ENCODE results near the gene WASF1.
"Not testable (repeated sequence)": the region's sequence is repeated elsewhere in the genome, so short reads cannot be mapped to it uniquely, and the experiment has no call there.

The WASF1 gene

DNA sequence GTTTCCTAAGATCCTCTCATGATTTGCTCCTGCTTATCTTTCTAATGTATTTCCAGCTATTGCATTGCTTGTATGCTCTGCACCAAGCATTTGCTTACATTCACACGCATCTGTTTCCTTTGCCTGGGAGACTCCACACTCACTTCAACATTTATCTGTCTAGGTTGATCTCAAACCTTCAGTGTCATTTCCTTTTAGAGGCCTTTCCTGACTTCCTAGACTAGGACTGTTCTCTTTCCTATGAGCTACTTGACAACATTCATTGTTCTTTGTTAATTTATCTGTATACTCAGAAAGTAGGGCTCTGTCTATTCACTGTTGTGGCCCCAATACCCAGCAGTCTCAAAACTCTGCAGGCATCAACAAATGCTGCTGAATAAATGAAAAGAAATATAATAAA, 84.4 kb downstream of the WASF1 start:
- DNase-seq (ENCODE audit: low read depth in 4 of 4, low spot score in 1 of 4), result no peak

DNA sequence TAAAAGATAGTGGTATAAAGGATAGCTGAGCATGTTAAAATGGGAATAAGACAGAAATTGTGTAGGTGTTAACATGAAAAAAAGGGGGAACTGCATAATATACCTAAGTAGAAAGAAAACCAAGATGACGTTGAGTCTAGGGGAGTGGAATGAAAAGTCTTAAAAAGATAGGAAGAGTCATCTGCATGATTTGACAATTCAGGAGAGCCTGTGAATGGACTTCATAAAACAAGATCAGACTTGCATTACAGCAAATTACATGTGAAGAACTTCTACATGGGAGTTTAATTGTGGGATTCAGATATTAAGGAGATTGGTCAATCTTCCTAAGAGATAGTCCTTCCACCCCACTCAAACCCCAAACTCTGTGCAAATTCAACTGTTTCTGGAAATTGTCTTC, 85.5 kb downstream of the WASF1 start:
- no peak for DNase-seq (ENCODE audit: low read depth in 4 of 4, low spot score in 1 of 4)

DNA sequence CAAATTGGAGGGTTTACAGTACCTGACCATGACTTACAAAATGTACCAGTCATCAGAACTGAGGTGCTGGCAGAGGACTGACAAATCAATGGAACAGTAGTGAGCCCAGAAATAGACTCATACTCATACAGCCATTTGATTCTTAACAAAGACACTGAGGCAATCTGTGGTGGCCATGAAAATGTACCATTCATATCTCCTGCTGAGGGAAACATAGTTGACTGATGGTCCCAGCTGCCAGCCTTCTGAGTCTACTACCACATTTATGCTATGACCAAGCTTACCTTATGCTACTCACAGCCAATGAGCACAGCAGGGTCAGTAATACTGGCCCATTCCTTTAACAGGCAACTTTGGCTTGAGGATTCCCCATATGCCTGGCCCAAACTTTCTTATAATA, 88.6 kb downstream of the WASF1 start:
- DNase-seq (ENCODE audit: low read depth in 4 of 4, low spot score in 1 of 4), result no peak

DNA sequence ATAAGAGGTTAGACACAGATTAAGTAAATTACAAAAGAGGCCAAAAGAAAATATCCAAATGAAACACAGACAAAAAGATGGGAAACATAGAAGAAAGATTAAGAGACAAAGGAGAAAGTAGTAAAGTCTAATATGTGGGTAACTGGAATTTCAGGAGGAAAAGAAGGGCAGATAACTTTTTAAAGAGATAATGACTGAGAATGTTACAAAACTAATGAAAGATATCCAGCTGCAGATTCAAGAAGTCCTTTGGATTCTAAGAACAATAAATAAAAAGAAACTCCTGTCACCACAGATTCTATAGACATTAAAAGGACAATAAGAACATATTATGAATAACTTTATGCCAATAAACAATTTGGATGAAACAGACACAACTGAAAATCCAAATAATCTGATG, 90.1 kb downstream of the WASF1 start:
- no peak for DNase-seq (ENCODE audit: low read depth in 4 of 4, low spot score in 1 of 4)

DNA sequence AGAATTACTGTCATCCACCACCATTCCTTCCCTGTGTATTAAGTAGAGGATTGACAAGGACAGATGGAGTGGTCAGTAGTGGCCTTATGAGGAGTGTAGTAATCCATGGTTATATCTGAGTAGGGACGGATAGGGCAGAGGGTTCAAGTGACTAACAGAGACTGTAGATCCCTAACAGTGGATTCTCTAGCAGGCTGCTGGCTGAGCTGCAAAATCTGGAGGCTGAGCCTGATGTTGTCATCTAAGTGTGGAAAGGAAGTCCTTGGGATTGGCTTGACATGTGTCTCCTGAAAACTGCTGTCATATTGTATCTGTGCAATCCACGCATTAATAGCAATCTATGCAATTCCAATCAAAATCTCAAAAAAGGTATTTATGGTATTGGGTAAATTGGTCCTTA, 94.2 kb downstream of the WASF1 start:
- DNase-seq (ENCODE audit: low read depth in 4 of 4, low spot score in 1 of 4), result no peak

DNA sequence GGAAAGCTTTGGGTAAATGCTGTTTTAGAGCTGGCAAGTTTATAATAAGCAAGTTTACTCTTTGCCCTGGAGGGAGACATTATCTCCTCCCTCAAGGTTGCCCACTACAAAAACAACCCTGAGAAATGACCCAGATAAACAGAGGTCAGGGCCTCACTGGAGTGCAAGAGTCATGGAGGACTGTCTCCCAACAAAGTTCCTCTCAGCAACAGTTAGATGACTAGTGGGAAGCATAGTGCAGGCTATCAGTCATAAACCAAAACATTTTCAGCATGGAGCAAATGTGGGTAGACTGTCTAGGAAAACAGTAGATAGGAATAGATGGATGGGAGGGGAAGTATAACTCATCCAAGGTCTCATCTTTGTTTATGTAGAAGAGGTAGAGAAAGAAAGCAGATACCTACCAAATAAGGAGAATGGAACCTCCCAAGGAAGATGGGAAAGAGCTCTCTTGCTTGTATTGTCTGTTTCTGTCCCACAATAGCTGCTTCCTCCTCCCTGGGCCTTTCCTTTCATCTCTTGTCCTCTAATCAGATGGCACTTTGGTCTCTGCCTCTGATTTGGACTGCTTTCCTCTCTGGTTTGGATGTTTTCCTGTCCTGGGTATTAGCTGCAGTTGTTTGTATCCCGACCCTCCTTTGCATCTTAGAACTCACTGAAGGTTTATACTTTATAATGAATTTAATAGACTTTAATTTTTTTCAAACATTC, 95.4 kb downstream of the WASF1 start:
- DNase-seq (ENCODE audit: low read depth in 4 of 4, low spot score in 1 of 4), result no peak

DNA sequence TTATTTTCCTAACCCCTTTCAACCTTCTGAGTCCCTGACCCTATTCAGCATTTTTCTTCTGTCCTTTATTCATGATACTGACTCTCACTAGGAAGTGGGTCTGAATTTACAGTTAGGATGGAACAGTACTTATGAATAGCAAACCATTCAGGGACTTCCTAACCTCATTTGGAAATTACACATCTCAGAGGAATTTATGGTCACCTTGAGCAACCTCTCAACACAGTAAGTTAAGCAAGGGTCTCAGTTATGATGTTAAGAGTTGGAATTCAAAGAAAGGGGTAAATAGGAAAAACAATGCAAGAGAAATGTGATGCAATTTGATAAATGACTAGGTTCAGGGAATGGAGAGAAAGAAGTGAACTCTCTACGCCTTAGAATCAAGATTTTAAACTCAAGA, 104.1 kb downstream of the WASF1 start:
- no peak for DNase-seq (ENCODE audit: low read depth in 4 of 4, low spot score in 1 of 4)

DNA sequence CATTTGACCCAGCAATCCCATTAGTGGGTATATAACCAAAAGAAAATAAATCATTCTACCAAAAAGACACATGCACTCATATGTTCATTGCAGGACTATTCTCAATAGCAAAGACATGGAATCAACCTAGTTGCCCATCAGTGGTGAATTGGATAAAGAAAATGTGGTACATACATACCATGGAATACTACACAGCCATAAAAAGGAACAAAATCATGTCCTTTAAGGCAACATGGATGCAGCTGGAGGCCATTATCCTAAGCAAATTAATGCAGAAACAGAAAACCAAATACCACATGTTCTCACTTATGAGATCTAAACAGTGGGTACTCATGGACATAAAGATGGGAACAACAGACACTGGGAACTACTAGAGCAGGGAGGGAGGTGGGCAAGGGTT, 106.0 kb downstream of the WASF1 start:
- DNase-seq (ENCODE audit: low read depth in 4 of 4, low spot score in 1 of 4), result not testable (repeated sequence)

DNA sequence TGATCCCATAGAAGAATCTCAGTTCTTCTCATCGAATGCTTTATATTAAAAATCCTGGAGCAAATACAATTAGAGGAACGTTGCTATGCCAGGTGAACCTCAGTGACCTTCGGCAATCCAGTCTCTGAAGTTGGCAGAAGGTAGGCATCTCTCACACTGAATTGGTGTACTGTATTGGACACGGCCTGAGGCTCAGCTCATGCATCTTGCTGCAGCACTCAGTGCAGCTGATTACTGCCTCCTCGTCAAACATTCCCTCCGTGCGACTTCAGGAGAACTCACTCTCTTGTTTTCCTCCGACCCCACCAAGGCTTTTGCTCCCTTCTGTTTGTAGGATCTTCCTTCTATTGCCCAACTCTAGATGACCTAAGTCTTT, 110.9 kb downstream of the WASF1 start:
- no peak for DNase-seq (ENCODE audit: low read depth in 4 of 4, low spot score in 1 of 4)

DNA sequence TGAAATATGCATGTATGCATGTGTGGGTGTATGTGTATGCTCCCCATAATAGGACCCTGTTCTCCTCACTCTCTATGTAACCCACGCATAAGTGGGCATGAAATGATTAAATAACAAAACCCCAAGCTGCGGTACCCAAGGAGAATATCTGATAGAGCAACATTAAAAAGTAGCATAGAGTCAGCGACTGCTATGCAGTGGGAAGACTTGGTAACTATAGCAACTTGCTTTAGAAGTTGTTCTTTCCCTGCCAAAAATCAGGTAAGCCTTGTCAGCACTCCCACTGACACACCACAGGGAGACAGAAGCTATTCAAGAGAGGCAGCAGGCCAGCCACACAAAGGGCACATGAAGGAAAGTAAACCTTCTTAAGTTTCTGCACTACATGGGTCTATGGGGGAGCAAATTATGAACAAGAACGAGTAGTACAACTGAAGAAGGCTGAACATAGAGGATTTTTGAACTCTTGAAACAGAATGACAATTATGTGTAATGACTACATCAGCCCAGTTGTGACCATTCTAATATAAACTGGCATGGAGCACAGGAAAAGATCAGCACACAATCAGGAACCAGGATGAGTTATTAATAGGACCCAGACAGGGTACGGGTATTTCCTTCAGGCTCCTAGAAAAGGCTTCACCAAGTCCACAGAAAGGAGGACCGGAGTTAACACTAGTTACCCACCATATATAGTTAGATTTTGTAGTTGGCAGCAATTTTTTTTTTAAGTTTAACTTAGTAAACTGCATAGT, 111.5 kb downstream of the WASF1 start:
- no peak for DNase-seq (ENCODE audit: low read depth in 4 of 4, low spot score in 1 of 4)

DNA sequence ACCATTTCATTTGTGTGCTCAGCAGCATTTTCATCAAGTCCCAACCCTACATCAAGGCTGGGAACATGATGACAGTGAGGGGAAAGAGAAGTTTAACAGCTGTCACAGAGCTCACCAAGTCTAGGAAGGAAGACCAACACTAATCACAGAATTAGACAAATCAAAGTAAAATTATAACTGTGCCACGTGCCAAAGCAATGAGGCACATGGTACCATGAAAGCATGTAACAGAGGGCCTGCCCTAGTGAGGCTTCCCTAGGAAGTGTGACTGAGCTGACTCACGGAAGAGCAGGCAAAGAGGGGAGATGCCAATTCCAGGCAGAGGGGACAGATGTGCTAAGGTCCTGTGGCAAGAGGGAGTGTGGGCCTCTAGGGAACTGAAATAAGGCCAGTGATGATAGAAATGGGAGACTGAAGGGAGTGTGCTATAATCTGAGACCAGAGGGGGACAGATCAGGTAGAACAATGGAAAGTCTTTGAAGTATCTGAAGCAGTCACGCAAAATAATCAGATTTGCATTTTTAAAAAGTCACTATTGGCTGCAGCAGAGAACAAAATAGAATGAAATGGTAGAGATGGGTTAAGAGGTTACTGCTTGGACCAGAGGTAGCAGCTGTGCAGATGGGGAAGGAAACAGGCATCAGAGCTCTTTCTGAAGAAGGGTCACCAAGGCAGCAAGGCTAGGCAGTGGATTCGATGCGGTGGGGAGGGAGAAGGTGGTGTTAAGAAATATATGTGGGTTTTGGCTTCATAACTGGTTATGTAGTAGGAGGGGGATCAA, 114.5 kb downstream of the WASF1 start:
- no peak for DNase-seq (ENCODE audit: low read depth in 4 of 4, low spot score in 1 of 4)

DNA sequence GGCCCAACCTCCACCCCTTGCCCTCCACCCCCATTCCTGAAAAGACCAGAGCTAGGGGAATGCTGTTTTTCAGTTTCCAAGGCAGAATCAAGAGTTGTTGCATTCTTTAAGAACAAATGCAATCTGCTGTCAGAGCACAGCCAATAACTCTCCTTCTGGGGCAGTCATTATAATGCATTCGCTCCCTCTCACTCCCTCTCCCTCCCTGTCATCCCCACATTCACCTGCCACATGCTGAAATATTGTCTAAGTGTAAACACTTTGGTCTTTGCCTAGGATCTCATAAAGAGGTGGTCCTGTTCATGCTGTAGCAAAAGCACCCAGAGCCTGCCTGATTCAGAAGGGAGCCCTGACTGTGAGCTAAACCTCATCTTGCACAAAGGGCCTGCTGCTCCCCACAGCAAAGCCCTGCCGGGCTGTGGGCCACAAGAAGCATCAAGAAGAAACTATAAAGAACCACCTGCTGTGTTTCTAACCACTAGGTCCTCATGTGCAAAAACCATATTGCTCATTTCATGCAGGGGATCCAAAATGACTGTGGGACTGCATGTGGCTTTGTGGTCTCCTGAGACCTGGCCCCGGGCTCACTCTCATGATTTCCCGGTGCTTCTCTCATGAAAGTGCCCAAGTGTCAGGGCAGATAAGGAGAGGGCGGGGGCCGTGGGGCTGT, 115.7 kb downstream of the WASF1 start:
- no peak for DNase-seq (ENCODE audit: low read depth in 4 of 4, low spot score in 1 of 4)

DNA sequence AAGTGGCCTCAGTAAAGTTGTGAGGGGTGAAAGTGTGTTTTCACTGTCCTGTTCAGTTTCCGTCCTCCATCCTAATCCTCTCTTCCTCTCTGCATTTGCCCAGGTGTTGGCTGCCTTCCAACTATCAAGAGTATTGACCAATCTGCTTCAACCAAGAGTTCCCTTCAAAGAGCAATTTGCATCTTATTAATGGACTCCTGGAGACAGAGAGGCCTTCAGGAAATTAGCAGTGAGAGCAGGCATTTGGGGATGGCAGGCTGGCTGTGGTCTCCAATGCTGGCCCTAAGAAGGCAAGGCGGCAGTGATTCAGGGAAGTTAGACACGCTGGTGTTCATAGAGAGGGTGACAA, 124.1 kb downstream of the WASF1 start:
- no peak for DNase-seq (ENCODE audit: low read depth in 4 of 4, low spot score in 1 of 4)

DNA sequence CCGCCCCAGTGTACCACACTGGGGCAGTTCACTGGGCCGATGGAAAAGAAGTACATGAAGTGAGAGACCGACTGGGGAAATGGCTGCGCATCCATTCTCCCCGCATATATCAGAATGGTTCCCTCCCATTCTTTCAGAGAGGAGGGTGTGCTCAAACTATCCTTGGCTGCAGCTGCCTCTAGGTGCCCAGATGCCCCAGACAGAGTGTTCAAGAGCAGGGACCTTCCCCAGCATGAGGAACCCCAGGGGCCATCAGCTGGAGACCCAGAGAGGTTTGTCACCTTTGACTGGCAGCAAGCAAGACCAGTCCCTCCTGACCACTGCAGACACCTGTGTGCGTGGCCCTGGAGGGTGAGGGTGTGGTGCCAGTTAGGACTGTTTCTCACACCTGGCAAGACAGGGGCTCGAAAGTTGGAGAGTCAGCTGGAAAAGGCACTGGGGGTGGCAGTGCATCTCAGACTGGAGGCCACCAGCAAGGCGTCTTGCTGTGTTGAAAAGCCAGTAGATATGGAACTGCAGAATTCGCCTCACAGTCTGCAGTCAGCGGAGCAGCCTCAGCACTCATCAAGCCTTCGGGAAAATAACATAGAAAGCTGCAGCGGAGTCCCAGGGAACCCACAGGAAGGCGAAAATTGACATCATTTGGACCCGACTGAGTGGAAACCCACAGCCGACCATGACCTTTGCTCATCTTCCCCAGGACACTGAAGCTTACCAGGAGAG, 124.6 kb downstream of the WASF1 start:
- no peak for DNase-seq (ENCODE audit: low read depth in 4 of 4, low spot score in 1 of 4)

DNA sequence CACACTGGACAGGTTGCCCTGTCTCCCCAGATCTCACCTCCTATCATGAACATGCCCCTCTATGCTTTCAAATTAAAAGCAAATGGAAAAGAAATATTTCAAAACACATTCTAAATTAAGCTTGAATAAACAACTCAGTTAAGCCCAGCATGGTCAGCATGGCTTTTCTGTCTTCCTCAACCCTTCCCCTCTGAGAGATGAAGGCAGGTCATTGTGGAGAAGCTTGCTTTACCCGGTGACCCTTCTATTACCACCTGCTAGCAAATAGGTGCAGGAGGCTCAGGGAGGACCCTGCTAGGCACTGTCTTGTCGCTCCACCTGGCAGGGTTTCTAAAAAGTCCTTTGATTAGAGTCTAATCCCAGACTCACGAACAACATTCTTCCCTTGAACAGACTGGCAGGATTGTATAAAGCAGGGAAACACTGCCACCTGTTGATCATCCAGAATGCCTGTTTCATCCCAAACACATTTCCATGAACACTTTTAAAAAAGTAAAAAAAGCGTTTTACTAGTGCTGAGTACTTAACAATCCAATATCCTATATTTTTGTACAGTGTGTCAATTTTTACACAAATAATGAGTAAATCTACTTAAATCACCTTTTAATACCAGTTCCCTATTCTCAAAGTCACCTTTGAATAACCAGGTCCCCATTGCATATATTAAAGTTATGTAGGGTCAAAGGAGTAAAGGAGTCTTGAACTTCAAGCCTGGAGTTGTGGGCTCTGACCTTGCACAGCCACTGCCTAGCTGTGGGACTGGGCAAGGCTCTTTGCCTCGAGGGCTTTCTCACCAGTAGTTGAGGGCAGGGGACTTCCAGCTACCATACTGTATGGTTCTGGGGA, 125.9 kb downstream of the WASF1 start:
- no peak for DNase-seq (ENCODE audit: low read depth in 4 of 4, low spot score in 1 of 4)

DNA sequence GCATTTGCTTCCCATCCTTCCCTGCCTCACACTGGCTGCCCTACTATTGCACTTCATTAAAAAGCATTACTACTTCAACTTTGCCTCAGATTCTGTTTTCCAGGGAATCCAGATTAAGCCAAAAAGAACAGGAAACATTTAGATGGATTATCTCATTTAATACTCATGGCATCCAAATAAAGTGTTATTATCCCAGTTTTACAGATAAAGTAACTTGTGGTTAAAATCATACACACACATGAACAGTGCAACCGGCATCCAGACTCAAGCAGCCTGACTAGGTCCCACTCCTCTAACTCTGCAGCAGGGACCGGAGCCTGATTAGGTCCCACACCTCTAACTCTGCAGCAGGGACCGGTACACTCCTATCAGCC, 129.0 kb downstream of the WASF1 start:
- no peak for DNase-seq (ENCODE audit: low read depth in 4 of 4, low spot score in 1 of 4)
